DOHH2 (cell line): ENCODE data around the gene CFAP251.

Experiments used
- H3F3A ChIP-seq: fragments of 200-600 bp; sonication (generic), shearing (Covaris generic); 2 replicates; pipeline ENCODE4 v1.6.0; 2016; ENCODE audit warnings: antibody characterized with exemption, mild to moderate bottlenecking; ENCODE audit not compliant: control insufficient read depth, insufficient read depth
- H3K27ac ChIP-seq: fragments of 200-600 bp; sonication (generic); 2 replicates; pipeline ENCODE4 v1.5.1; 2014; ENCODE audit warnings: low read depth, mild to moderate bottlenecking, low read length, moderate library complexity
- H3K27me3 ChIP-seq: fragments of 200-600 bp; sonication (generic); 2 replicates; pipeline ENCODE4 v1.6.1; 2014; ENCODE audit warnings: mild to moderate bottlenecking, low read length, mixed read lengths; ENCODE audit not compliant: control insufficient read depth
- H3K36me3 ChIP-seq: fragments of 200-600 bp; sonication (generic); 2 replicates; pipeline ENCODE4 v1.6.1; 2014; ENCODE audit warnings: mild to moderate bottlenecking, low read length, moderate library complexity, mixed read lengths; ENCODE audit not compliant: control insufficient read depth
- H3K4me1 ChIP-seq: fragments of 200-600 bp; sonication (generic); 2 replicates; pipeline ENCODE4 v1.6.1; 2014; ENCODE audit warnings: mild to moderate bottlenecking, low read length, mixed read lengths; ENCODE audit not compliant: control insufficient read depth
- H3K4me2 ChIP-seq: fragments of 200-600 bp; sonication (generic); 2 replicates; pipeline ENCODE4 v1.6.0; 2014; ENCODE audit warnings: mild to moderate bottlenecking, low read length, moderate library complexity
- H3K4me3 ChIP-seq: fragments of 200-600 bp; sonication (generic); 2 replicates; pipeline ENCODE4 v1.5.1; 2014; ENCODE audit warnings: mild to moderate bottlenecking, low read length, mixed read lengths
- H3K79me2 ChIP-seq: fragments of 200-600 bp; sonication (generic); 2 replicates; pipeline ENCODE4 v1.6.1; 2014; ENCODE audit warnings: mild to moderate bottlenecking, low read length, mixed read lengths; ENCODE audit not compliant: control insufficient read depth
- H3K9me2 ChIP-seq: fragments of 200-600 bp; sonication (generic); replicated peaks from 2 replicates; pipeline ENCODE4 v1.6.1; 2014; ENCODE audit warnings: mild to moderate bottlenecking, low read length, mixed read lengths; ENCODE audit not compliant: control insufficient read depth
- H3K9me3 ChIP-seq: fragments of 200-600 bp; sonication (generic); 2 replicates; pipeline ENCODE4 v1.6.1; 2014; ENCODE audit warnings: antibody characterized with exemption, low read length, mixed read lengths; ENCODE audit not compliant: control insufficient read depth, insufficient read depth
- H4K20me1 ChIP-seq: fragments of 200-600 bp; sonication (generic); 2 replicates; pipeline ENCODE4 v1.6.0; 2014; ENCODE audit warnings: low read depth, mild to moderate bottlenecking, antibody characterized with exemption, low read length, moderate library complexity; ENCODE audit not compliant: control insufficient read depth, insufficient read depth
- EZH2phosphoT487 ChIP-seq: fragments of 200-600 bp; sonication (generic); IDR thresholded peaks from 2 replicates; pipeline ENCODE4 v1.6.1; 2017; ENCODE audit warnings: borderline replicate concordance, mild to moderate bottlenecking, antibody characterized with exemption, low read length, moderate library complexity, mixed read lengths
- TF ChIP-seq, protein P1 (sequence below): fragments of 200-600 bp; sonication (generic); IDR thresholded peaks from one replicate; pipeline ENCODE4 v1.5.1; 2014; ENCODE audit warnings: antibody characterized with exemption, mild to moderate bottlenecking, low read depth, low read length; ENCODE audit not compliant: poor library complexity, severe bottlenecking

The CFAP251 gene

DNA sequence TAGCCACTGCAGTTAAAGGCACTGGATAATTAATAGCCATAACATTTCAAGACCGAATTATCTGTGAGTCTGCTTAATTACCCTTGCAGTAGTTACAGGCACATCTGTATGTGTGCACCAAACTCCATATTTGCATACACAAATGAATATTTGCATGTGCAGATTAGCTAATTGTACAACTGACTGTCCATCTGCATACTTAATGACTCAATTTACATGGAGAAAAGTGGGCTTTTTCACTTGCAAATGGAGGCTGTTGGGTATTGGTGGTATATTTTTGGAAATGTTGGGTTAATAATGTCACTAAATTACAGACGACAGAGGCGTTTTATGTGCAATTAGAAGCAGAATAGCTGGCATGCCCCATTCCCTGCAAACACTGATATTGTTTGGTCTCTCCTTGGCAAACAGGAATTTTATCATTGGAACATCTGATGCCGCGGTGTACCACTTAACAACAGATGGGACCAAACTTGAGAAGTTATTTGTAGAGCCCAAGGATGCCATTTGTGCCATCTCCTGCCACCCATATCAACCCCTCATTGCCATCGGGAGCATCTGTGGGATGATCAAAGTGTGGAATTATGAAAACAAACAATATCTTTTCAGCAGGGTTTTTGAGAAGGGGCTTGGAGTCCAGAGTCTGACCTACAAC lies 39.6 kb downstream of the CFAP251 start:
- Histone ChIP-seq H3K4me2 (no peak overlapping the region), H3F3A (peaks cover 10% of the 10 kb centered on the region), H3K27ac (no peak overlapping the region), H3K79me2 (no peaks in the 10 kb centered on the region), H3K9me2 (no peaks in the 10 kb centered on the region), H4K20me1 (no peaks in the 10 kb centered on the region), H3K4me1 (peaks cover 49% of the 10 kb centered on the region), H3K4me3 (no peak overlapping the region), H3K27me3 (no peaks in the 10 kb centered on the region), H3K9me3 (0 out of 2 replicates have a peak, but pooled peaks cover 3% of the 10 kb centered on the region), H3K36me3 (peaks cover 47% of the 10 kb centered on the region)
- no peak for TF ChIP-seq EZH2phosphoT487
- TF ChIP-seq, protein P1, sequence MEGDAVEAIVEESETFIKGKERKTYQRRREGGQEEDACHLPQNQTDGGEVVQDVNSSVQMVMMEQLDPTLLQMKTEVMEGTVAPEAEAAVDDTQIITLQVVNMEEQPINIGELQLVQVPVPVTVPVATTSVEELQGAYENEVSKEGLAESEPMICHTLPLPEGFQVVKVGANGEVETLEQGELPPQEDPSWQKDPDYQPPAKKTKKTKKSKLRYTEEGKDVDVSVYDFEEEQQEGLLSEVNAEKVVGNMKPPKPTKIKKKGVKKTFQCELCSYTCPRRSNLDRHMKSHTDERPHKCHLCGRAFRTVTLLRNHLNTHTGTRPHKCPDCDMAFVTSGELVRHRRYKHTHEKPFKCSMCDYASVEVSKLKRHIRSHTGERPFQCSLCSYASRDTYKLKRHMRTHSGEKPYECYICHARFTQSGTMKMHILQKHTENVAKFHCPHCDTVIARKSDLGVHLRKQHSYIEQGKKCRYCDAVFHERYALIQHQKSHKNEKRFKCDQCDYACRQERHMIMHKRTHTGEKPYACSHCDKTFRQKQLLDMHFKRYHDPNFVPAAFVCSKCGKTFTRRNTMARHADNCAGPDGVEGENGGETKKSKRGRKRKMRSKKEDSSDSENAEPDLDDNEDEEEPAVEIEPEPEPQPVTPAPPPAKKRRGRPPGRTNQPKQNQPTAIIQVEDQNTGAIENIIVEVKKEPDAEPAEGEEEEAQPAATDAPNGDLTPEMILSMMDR: no peak

DNA sequence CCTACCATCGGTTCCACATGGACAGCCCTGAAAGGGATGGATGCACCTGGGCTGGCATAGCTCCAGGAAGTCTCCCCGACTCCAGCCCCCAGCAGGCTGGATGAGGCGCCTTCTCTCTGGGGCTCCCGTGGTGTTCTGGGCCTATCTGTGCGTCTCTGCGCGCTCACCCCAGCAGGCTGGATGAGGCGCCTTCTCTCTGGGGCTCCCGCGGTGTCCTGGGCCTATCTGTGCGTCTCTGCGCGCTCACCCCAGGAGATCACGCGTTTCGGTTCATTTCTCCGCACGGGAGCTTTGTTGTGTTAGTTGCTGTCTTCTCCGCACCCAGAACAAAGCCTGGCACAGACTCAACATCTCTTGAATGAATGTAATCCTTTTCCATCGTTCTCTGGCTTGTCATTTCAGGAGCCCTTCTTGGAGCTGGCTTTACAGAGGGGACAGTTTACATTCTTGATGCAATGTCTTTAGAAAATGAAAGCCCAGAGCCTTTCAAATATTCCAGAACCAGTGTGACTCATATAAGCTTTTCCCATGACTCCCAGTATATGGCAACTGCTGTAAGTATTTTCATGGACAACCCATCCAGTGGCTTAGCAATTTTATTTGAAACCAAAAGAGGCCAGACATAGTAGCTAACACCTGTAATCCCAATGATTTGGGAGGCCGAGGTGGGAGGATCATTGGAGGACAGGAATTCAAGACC lies 40.3 kb downstream of the CFAP251 start:
- H3K9me3 ChIP-seq: no peaks in the 10 kb centered on the region
- no peak for TF ChIP-seq EZH2phosphoT487
- TF ChIP-seq, protein P1: no peak

DNA sequence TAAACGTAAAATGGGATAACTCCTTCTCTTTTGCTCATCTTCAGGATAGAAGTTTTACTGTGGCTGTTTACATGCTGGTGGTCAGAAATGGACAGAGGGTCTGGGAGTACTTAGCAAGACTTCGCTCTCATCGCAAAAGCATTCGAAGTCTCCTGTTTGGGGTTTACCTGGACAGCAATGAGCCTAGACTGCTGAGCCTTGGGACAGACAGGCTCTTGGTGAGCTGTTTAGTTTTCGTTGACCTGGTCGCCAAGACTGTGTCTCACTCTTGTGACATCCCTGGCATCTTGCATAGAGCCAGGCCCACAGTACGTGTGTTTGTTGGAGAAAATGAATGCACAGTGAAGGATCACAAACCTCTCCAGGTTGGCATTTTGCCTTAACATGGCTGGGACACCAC lies 42.1 kb downstream of the CFAP251 start:
- H3K4me2 ChIP-seq: no peak overlapping the region
- H3K79me2 ChIP-seq: no peaks in the 10 kb centered on the region
- peaks cover 7% of the 10 kb centered on the region for H3F3A ChIP-seq
- H3K9me3 ChIP-seq: no peaks in the 10 kb centered on the region
- H3K4me3 ChIP-seq: no peak overlapping the region
- no peak overlapping the region for H3K27ac ChIP-seq
- no peaks in the 10 kb centered on the region for H3K9me2 ChIP-seq
- peaks cover 46% of the 10 kb centered on the region for H3K4me1 ChIP-seq
- H3K27me3 ChIP-seq: no peaks in the 10 kb centered on the region
- TF ChIP-seq, protein P1: no peak
- no peak for TF ChIP-seq EZH2phosphoT487
- no peaks in the 10 kb centered on the region for H4K20me1 ChIP-seq
- peaks cover 37% of the 10 kb centered on the region for H3K36me3 ChIP-seq

More for the DNA sequence above, 40.3 kb downstream of the CFAP251 start:
- Histone ChIP-seq H3K79me2 (no peaks in the 10 kb centered on the region), H3K27me3 (no peaks in the 10 kb centered on the region), H3K9me2 (no peaks in the 10 kb centered on the region), H3K4me1 (peaks cover 42% of the 10 kb centered on the region), H3K36me3 (peaks cover 42% of the 10 kb centered on the region), H3K27ac (no peak overlapping the region), H4K20me1 (no peaks in the 10 kb centered on the region), H3K4me2 (no peak overlapping the region), H3K4me3 (no peak overlapping the region), H3F3A (peaks cover 4% of the 10 kb centered on the region)
